ENCODE data around the gene TNFAIP8.

The TNFAIP8 gene

GRCh38 chr5:119370486-119370885 is 14.7 kb downstream of the TNFAIP8 start:
- TF ChIP-seq, protein P1, sequence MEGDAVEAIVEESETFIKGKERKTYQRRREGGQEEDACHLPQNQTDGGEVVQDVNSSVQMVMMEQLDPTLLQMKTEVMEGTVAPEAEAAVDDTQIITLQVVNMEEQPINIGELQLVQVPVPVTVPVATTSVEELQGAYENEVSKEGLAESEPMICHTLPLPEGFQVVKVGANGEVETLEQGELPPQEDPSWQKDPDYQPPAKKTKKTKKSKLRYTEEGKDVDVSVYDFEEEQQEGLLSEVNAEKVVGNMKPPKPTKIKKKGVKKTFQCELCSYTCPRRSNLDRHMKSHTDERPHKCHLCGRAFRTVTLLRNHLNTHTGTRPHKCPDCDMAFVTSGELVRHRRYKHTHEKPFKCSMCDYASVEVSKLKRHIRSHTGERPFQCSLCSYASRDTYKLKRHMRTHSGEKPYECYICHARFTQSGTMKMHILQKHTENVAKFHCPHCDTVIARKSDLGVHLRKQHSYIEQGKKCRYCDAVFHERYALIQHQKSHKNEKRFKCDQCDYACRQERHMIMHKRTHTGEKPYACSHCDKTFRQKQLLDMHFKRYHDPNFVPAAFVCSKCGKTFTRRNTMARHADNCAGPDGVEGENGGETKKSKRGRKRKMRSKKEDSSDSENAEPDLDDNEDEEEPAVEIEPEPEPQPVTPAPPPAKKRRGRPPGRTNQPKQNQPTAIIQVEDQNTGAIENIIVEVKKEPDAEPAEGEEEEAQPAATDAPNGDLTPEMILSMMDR (conservative IDR thresholded peaks at IDR 0.05; ENCODE audit: control insufficient read depth, insufficient read depth, low read depth, low read length), result no peak
- H3K4me3 ChIP-seq (ENCODE audit: control insufficient read depth, low read depth, low read length), result no peak overlapping the region
- DNase-seq (ENCODE audit: low read depth), result no peak

DNA sequence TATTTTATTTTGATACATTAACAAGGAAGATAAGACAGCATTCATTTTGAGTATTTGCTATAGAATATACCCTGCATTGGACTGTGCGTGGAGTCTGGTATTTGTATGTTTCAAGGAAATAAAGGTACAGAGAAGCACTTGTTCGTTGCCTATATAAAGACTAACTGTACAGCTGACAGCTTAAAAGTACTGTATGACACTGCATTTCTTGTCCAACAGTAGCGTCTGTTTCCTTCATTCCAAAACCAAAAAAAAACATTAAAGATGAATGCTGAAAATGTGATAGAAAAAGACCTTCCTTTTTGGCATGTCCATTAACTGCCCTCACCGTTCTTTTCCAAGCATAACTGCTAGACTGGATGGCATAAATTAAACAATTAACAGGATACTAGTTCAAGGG is 15.3 kb downstream of the TNFAIP8 start:
- H3K4me3 ChIP-seq (ENCODE audit: control insufficient read depth, low read depth, low read length), result no peak overlapping the region
- TF ChIP-seq, protein P1 (conservative IDR thresholded peaks at IDR 0.05; ENCODE audit: control insufficient read depth, insufficient read depth, low read depth, low read length), result no peak
- DNase-seq (ENCODE audit: low read depth), result no peak

- TF ChIP-seq, protein P1 (conservative IDR thresholded peaks at IDR 0.05; ENCODE audit: control insufficient read depth, insufficient read depth, low read depth, low read length), result no peak
- DNase-seq (ENCODE audit: low read depth), result no peak
- H3K4me3 ChIP-seq (ENCODE audit: control insufficient read depth, low read depth, low read length), result no peak overlapping the region
These were observed 17.6 kb downstream of the TNFAIP8 start for GRCh38 chr5:119373449-119373858.

GRCh38 chr5:119374901-119375300 is 19.1 kb downstream of the TNFAIP8 start:
- TF ChIP-seq, protein P1 (conservative IDR thresholded peaks at IDR 0.05; ENCODE audit: control insufficient read depth, insufficient read depth, low read depth, low read length), result no peak
- no peak overlapping the region for H3K4me3 ChIP-seq (ENCODE audit: control insufficient read depth, low read depth, low read length)
- no peak for DNase-seq (ENCODE audit: low read depth)

DNA sequence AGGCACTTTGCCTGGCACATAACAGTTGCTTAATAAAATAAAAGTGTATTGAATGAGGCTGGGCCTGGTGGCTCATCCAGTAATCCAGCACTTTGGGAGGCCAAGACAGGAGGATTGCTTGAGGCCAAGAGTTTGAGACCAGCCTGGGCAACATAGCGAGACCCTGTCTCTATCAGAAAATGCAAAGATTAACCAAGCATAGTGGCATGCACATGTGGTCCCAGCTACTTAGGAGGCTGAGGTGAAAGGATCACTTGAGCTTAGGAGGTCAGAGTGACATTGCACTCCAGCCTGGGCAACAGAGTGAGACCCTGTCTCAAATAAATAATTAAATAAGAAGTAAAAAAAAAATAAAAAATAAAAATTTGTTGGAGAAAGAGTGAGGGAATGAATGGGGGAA is 21.2 kb downstream of the TNFAIP8 start:
- H3K4me3 ChIP-seq (ENCODE audit: control insufficient read depth, low read depth, low read length), result no peak overlapping the region
- DNase-seq (ENCODE audit: low read depth), result no peak
- TF ChIP-seq, protein P1 (conservative IDR thresholded peaks at IDR 0.05; ENCODE audit: control insufficient read depth, insufficient read depth, low read depth, low read length), result no peak

DNA sequence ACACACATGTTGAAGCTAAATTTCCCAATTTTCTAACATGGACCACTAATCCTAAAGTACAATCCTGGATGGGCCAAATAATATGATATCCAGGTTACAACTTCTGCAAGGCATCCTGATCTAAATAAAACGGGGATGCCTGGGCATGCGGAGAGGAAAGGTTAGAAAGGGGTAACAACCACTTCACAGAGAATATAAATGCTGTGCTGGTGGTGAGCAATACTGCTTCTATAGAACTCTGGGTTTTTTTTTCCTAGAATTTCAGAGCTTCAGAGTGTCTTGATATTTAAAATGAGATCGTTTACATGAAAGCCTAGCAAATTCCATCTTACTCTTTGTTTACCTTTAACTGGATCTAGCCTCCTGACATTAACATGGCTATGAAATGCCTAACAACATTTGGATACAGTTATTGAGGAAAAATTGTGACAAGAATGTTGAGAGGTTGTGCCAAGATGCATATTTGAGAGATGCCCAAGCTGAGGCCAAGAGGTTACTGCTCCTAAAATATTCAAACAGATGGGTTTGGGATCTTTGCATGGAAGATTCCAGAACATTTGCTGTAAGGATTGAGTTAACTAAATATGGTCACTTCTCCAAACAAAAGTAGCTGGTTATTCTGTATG is 22.4 kb downstream of the TNFAIP8 start:
- TF ChIP-seq, protein P1 (conservative IDR thresholded peaks at IDR 0.05; ENCODE audit: control insufficient read depth, insufficient read depth, low read depth, low read length), result no peak
- DNase-seq (ENCODE audit: low read depth), result no peak
- no peak overlapping the region for H3K4me3 ChIP-seq (ENCODE audit: control insufficient read depth, low read depth, low read length)

DNA sequence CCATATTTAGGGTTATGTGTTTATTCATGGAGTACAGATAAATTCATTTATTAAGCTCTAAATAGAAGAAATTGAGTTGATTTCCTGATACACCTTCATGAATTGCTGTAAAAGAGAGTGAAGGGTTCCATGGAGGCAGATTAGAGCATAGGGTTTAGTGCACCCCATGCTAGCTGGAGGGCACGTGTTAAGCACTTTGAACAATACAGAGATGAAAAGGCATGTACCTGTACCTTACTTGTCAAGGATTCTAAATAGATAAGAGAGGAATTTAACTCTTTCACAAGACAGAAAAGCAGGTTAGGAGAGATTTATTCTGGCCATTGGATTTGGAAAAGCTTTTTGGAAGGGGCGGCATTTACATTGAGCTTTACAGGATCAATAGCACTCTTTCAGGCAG is 23.3 kb downstream of the TNFAIP8 start:
- DNase-seq (ENCODE audit: low read depth), result no peak
- H3K4me3 ChIP-seq (ENCODE audit: control insufficient read depth, low read depth, low read length), result no peak overlapping the region
- TF ChIP-seq, protein P1 (conservative IDR thresholded peaks at IDR 0.05; ENCODE audit: control insufficient read depth, insufficient read depth, low read depth, low read length), result no peak
